ENCODE results near the gene GPR52. TPM values are rescaled to one million over a fixed set of nuclear protein-coding genes. Genes with fewer than 3 reads are reported as not detected.

GPR52 gene
- total and polyA plus RNA-seq, 2 of the 4 experiments (the other 2 are of a cell fraction): 0.90 TPM; not detected in 1

GRCh38 chr1:174426153-174426552, 21.6 kb upstream of the GPR52 start:
- no peak overlapping the region for H3K56ac ChIP-seq (ENCODE audit: extremely low read depth, insufficient read depth, low read length)
- no peaks in the 10 kb centered on the region for H4K20me1 ChIP-seq (ENCODE audit: insufficient read depth, low read length)
- no peak overlapping the region for H4K8ac ChIP-seq (ENCODE audit: low read depth in 2 of 2, low read length in 2 of 2)
- no peaks in the 10 kb centered on the region for H3K9me3 ChIP-seq (ENCODE audit: control insufficient read depth, insufficient read depth, low read length)
- no peak overlapping the region for H3K4ac ChIP-seq (ENCODE audit: low read depth, low read length)
- no peak for DNase-seq
- H3K4me2 ChIP-seq (ENCODE audit: low read depth, low read length): no peak overlapping the region
- TF ChIP-seq, protein P1, sequence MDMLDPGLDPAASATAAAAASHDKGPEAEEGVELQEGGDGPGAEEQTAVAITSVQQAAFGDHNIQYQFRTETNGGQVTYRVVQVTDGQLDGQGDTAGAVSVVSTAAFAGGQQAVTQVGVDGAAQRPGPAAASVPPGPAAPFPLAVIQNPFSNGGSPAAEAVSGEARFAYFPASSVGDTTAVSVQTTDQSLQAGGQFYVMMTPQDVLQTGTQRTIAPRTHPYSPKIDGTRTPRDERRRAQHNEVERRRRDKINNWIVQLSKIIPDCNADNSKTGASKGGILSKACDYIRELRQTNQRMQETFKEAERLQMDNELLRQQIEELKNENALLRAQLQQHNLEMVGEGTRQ (IDR thresholded peaks at IDR 0.05; ENCODE audit: low read depth, low read length): no peak
- peak; percentile 86 for TF ChIP-seq MAFK (IDR thresholded peaks at IDR 0.05; ENCODE audit: low read depth, low read length)
- H2BK20ac ChIP-seq (ENCODE audit: low read depth, low read length): no peak overlapping the region
- BruUV-seq (replicated peaks): no TSS peak
- no peaks in the 10 kb centered on the region for H3K4me1 ChIP-seq (ENCODE audit: control insufficient read depth, insufficient read depth, low read length)
- H2AK9ac ChIP-seq (replicated peaks; ENCODE audit: low read depth, low read length, poor library complexity): no peak overlapping the region
- no peak for ATAC-seq (ENCODE audit: low read depth)
- POLR2A ChIA-PET (ENCODE audit: unreplicated experiment): no interaction called here
- dilution Hi-C loops (cut with HindIII; ENCODE audit: low sequenced_read_pairs, unreplicated experiment) (no loop called here), in situ Hi-C loops (cut with MboI; ENCODE audit: low sequenced_read_pairs) (no loop called here), intact Hi-C loops (cut with micrococcal nuclease) (no loop called here)
- H2BK5ac ChIP-seq (ENCODE audit: low read depth, low read length, poor library complexity, severe bottlenecking): no peak overlapping the region
- H3K4me3 ChIP-seq (ENCODE audit: insufficient read depth, low read depth, low read length): no peak overlapping the region
- no peak overlapping the region for H2AK5ac ChIP-seq (ENCODE audit: low read depth, low read length)
- H2AFZ ChIP-seq (replicated peaks; ENCODE audit: low read length, poor library complexity): no peak overlapping the region
- no peak overlapping the region for H3K14ac ChIP-seq (replicated peaks; ENCODE audit: low read depth, low read length)
- H3K36me3 ChIP-seq (ENCODE audit: control insufficient read depth, insufficient read depth, low read length): no peaks in the 10 kb centered on the region
- no peak overlapping the region for H2BK15ac ChIP-seq (ENCODE audit: low read depth, low read length)
- H3K79me1 ChIP-seq (ENCODE audit: low read depth in 1 of 2, low read length in 2 of 2): no peaks in the 10 kb centered on the region
- no peaks in the 10 kb centered on the region for H3K27me3 ChIP-seq (ENCODE audit: control insufficient read depth, insufficient read depth, low read length)
- no peaks in the 10 kb centered on the region for H3K9me1 ChIP-seq (ENCODE audit: insufficient read depth, low read length)
- WGBS, 2 experiments (ENCODE audit: extremely low coverage in 2 of 2, insufficient read length in 1 of 2): no CpG with 5 or more reads among the region's 3 CpGs
- no peak overlapping the region for H4K91ac ChIP-seq (ENCODE audit: insufficient read depth, low read depth, low read length)
- no peak overlapping the region for H3K27ac ChIP-seq (ENCODE audit: insufficient read depth, low read length)
- H2BK120ac ChIP-seq (ENCODE audit: low read depth, low read length): no peak overlapping the region
- no peak overlapping the region for H3K9ac ChIP-seq (ENCODE audit: low read depth, low read length)
- H3K23ac ChIP-seq (ENCODE audit: low read depth, low read length): no peak overlapping the region
- CTCF ChIA-PET: no interaction called here
- H3K18ac ChIP-seq (ENCODE audit: low read depth, low read length): no peak overlapping the region
- H4K5ac ChIP-seq (ENCODE audit: low read depth, low read length): no peak overlapping the region

Data from IMR-90 (cell line).